CD4-positive, alpha-beta T cell treated with Interleukin-6 for 4 hours (primary cell): Measurements from ENCODE around the gene SOSTDC1.

Experiments used
- DNase-seq: peaks from one replicate; pipeline ENCODE4 v3.0.0-alpha.2; 2020; ENCODE audit warnings: mixed read lengths

SOSTDC1 gene

GRCh38 chr7:16417906-16418305 is 47.6 kb downstream of the SOSTDC1 start:
- peak; percentile 17 for DNase-seq

GRCh38 chr7:16416289-16417282 is 49.0 kb downstream of the SOSTDC1 start:
- no peak for DNase-seq

GRCh38 chr7:16412274-16413254 is 53.0 kb downstream of the SOSTDC1 start:
- DNase-seq: no peak
